AG04450 (cell line): ENCODE results near the gene SPCS3. TPM values are rescaled to one million over a fixed set of nuclear protein-coding genes. Genes with fewer than 3 reads are reported as not detected.
"Not testable (repeated sequence)": the region's sequence is repeated elsewhere in the genome, so short reads cannot be mapped to it uniquely, and the experiment has no call there.

ENCODE experiments used
- CTCF ChIA-PET: fragments of 300-600, 350-600 bp; formaldehyde crosslinking; extraction: SDS; loops from one replicate; lab custom pipeline; 2022; ENCODE audit warnings: antibody characterized with exemption, inconsistent platforms; lab: Charles Lee
- POLR2A ChIA-PET: fragments of 350-600 bp; formaldehyde crosslinking; extraction: SDS; loops from one replicate; lab custom pipeline; 2021; ENCODE audit warnings: antibody characterized with exemption, inconsistent platforms; lab: Yijun Ruan, JAX
- DNase-seq: peaks from one replicate; pipeline ENCODE4 v3.0.0-alpha.2; 2011; ENCODE audit warnings: low read depth, low spot score
- H3K27ac ChIP-seq: one replicate; pipeline ENCODE4 v1.5.1; 2012; ENCODE audit warnings: low read depth, low read length, control low read depth
- H3K27me3 ChIP-seq: one replicate; pipeline ENCODE4 v1.6.0; 2012; ENCODE audit warnings: low read length; ENCODE audit not compliant: control insufficient read depth, insufficient read depth
- H3K4me3 ChIP-seq: 2 replicates; pipeline ENCODE4 v1.5.1; 2011; ENCODE audit warnings: mild to moderate bottlenecking, low read depth, low read length, control low read depth
- H3K9me3 ChIP-seq: 2 replicates; pipeline ENCODE4 v1.5.1; 2012; ENCODE audit warnings: low read length; ENCODE audit not compliant: control insufficient read depth, insufficient read depth
- polyA plus RNA-seq: library from polyadenylated mRNA; depleted of rRNA; stranded (reverse); fragments of >200 nt; gene quantifications from 2 replicates; pipeline ENCODE4 v1.2.3, GENCODE V29; 2011
- TF ChIP-seq, protein P1 (sequence below): IDR thresholded peaks from 2 replicates; pipeline ENCODE4 v1.5.1; 2011; ENCODE audit warnings: low read depth, low read length, control low read depth, inconsistent platforms

Gene SPCS3
- polyA plus RNA-seq, 1 experiment = 84.3 TPM

DNA sequence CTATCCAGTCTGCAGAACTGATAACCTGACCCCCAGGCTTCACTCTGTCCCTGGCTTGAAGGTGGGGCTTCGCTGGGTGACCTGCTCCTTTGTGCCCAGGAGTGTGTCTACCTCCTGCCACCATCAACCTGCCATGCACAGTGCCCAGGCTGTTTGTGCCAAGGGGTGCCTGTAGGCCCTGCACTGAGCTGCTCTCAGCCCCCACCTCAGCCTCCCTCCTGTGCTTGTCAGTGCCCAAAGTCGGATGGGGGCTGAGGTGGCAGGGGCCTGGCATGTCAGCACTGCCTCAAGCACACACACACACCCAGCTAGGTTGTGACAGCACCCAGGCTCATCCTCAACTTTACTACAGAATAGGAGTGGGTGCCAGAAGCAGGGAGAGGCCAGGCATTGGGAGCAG, 23.5 kb downstream of the SPCS3 start:
- TF ChIP-seq, protein P1, sequence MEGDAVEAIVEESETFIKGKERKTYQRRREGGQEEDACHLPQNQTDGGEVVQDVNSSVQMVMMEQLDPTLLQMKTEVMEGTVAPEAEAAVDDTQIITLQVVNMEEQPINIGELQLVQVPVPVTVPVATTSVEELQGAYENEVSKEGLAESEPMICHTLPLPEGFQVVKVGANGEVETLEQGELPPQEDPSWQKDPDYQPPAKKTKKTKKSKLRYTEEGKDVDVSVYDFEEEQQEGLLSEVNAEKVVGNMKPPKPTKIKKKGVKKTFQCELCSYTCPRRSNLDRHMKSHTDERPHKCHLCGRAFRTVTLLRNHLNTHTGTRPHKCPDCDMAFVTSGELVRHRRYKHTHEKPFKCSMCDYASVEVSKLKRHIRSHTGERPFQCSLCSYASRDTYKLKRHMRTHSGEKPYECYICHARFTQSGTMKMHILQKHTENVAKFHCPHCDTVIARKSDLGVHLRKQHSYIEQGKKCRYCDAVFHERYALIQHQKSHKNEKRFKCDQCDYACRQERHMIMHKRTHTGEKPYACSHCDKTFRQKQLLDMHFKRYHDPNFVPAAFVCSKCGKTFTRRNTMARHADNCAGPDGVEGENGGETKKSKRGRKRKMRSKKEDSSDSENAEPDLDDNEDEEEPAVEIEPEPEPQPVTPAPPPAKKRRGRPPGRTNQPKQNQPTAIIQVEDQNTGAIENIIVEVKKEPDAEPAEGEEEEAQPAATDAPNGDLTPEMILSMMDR = no peak

DNA sequence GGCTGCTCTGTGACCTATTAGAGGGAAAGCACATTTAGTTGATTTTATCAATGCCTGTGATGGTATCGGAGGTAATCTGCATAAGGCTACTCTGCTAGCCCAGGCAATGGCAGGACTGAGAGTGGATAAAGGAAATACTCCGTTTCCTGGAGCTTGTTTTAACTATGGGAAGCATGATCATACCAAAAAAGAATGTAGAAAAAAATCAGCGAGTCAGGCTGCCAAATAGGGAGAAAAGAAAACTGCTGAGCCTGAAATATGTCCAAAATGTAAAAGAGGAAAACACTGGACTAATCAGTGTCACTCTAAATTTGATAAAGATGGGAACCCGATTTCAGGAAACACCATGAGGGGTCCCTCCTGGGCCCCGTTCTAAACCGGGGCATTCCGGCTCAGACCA, 25.6 kb downstream of the SPCS3 start:
- CTCF ChIA-PET = interaction anchor here (0.6 to 1.4 kb wide), 2 partner anchors 137 to 702 kb away, joined by 3 read pairs; no protein-coding TSS in a partner anchor
- POLR2A ChIA-PET, DNase-seq, H3K4me3 ChIP-seq, H3K27me3 ChIP-seq: not testable (repeated sequence)
- H3K27ac ChIP-seq = peak overlapping the region; percentile 11
- H3K9me3 ChIP-seq = peaks cover 25% of the 10 kb centered on the region

More for the DNA sequence above, 23.5 kb downstream of the SPCS3 start:
- no peak overlapping the region for H3K4me3 ChIP-seq
- no peak for DNase-seq
- peaks cover 25% of the 10 kb centered on the region for H3K9me3 ChIP-seq
- POLR2A ChIA-PET = no interaction called here
- H3K27ac ChIP-seq = no peak overlapping the region
- H3K27me3 ChIP-seq = no peaks in the 10 kb centered on the region
- CTCF ChIA-PET = interaction anchor here (1.0 to 5.0 kb wide), 2 partner anchors 66 to 308 kb away, joined by 9 to 111 read pairs; no protein-coding TSS in a partner anchor

DNA sequence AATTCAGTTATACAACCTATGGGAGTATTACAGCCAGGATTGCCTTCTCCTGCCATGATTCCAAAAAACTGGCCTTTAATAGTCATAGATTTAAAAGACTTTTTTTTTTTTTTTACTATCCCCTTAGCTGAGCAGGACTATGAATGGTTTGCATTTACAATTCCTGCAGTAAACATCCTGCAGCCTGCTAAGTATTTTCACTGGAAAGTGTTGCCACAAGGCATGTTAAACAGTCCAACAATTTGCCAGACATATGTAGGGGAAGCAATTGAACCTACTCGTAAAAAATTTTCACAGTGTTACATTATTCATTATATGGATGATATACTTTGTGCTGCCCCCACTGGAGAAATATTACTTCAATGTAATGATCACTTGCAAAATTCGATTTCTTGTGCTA, 27.1 kb downstream of the SPCS3 start:
- CTCF ChIA-PET = interaction anchor here (0.7 kb wide), 1 partner anchor 312 kb away, joined by 3 read pairs; no protein-coding TSS in a partner anchor
- DNase-seq, H3K27me3 ChIP-seq, POLR2A ChIA-PET, H3K27ac ChIP-seq, H3K4me3 ChIP-seq: not testable (repeated sequence)
- peaks cover 30% of the 10 kb centered on the region for H3K9me3 ChIP-seq

DNA sequence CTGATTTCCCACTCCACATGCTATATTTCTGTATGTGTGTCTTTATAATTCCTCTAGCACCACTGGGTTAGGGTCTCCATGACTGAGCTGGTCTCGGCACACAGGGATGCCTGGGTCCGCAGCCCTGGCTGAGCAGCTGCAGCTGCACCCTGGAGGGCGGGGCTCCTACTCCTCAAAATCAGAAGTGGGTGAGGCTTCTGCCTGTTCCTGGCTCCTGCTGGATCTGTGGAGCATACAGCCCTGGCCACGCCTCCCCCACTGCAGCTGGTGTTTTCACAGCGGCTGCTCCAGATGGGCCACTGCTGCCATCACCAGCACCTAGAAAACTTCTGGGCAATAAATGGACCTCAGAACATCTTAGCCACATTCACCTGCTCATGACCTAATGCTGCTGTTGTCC, 30.9 kb downstream of the SPCS3 start:
- TF ChIP-seq, protein P1 = no peak
- ChIA-PET CTCF (interaction anchor here (1.5 to 4.0 kb wide), 2 partner anchors 10 to 26 kb away, joined by 3 to 22 read pairs; no protein-coding TSS in a partner anchor), POLR2A (no interaction called here)
- peaks cover 8% of the 10 kb centered on the region for H3K9me3 ChIP-seq
- no peak overlapping the region for H3K27ac ChIP-seq
- no peaks in the 10 kb centered on the region for H3K27me3 ChIP-seq
- H3K4me3 ChIP-seq = no peak overlapping the region
- no peak for DNase-seq

DNA sequence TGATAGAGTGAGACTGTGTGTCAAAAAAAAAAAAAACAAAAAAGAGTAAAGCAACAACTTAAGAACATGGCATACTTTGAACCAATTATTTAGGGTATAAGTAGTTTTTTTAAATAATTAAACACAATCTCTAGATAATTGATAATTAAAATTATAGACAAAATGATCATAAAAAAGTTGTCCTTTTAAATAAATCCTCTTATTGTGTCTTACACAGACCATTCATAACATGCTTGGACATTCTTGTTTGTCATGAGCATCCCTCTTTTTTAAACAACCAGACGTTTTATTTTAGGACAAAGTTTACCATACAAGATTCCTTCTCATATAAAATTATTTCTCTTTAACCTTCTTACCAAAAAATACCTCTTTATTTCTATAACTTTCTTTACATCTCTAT, 35.1 kb downstream of the SPCS3 start:
- no peaks in the 10 kb centered on the region for H3K27me3 ChIP-seq
- H3K27ac ChIP-seq = no peak overlapping the region
- DNase-seq = no peak
- peaks cover 8% of the 10 kb centered on the region for H3K9me3 ChIP-seq
- H3K4me3 ChIP-seq = no peak overlapping the region
- ChIA-PET POLR2A (no interaction called here), CTCF (interaction anchor here (1.5 to 2.1 kb wide), 2 partner anchors 14 to 693 kb away, joined by 4 to 8 read pairs; no protein-coding TSS in a partner anchor)
- TF ChIP-seq, protein P1 = no peak

DNA sequence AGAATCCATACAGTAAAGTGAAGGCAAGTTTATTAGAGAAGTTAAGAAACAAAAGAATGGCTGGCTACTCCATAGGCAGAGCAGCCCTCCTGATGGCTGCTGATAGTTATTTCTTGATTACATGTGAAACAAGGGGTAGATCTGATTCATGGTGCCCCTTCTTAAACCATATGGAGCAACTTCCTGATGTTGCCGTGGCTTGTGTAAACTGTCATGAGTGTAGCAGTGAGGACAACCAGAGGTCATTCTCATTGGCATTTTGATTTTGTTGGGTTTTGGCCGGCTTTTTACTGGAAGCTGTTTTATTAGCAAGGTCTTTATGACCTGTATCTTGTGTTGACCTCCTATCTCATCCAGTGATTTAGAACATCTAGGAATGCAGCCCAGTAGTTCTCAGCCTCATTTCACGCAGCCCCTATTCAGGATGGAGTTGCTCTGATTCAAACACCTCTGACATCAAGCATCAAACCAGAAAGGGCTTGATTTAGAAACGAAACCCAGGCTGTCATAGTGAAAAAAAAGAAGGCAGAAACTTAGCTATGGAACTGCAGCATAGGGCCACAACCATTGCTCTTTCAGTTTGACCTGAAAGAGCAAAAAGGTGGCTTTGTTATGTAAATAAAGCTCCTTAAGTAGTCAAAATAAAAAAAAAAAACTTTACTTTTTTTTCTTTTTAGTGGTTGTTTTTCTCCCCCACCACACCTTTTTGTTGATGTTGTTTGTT, 37.8 kb downstream of the SPCS3 start:
- no peaks in the 10 kb centered on the region for H3K27me3 ChIP-seq
- H3K9me3 ChIP-seq = peaks cover 3% of the 10 kb centered on the region; the same call in 1 of the 2 replicates
- H3K27ac ChIP-seq = no peak overlapping the region
- H3K4me3 ChIP-seq = no peak overlapping the region
- CTCF ChIA-PET = interaction anchor here (0.6 kb wide), 1 partner anchor 41 kb away, joined by 3 read pairs; no protein-coding TSS in a partner anchor
- no peak for DNase-seq
- TF ChIP-seq, protein P1 = no peak
- POLR2A ChIA-PET = no interaction called here
